Memory B cell (primary cell): ENCODE measurements around the gene RTN4RL2.

Experiments used
- ATAC-seq: fragments of 150-1000 bp; cut with Tn5 transposase; 2 replicates; pipeline ENCODE4 v1.10.0; 2021; ENCODE audit warnings: low read depth, mild to moderate bottlenecking, moderate library complexity
- DNase-seq, 2 donors: peaks; one replicate each; pipeline ENCODE4 v3.0.0; 2022; ENCODE audit warnings: low spot score in 2 of 2
- H3K27ac Mint-ChIP-seq: one replicate; pipeline ENCODE4 v1.8.0; 2022; ENCODE audit warnings: mild to moderate bottlenecking, moderate library complexity, mixed read lengths
- H3K27me3 Mint-ChIP-seq: one replicate; pipeline ENCODE4 v1.8.0; 2022; ENCODE audit warnings: mixed read lengths
- H3K36me3 Mint-ChIP-seq: one replicate; pipeline ENCODE4 v1.8.0; 2022; ENCODE audit warnings: mild to moderate bottlenecking, mixed read lengths
- H3K4me1 Mint-ChIP-seq: one replicate; pipeline ENCODE4 v1.8.0; 2022; ENCODE audit warnings: mixed read lengths
- H3K4me3 Mint-ChIP-seq: one replicate; pipeline ENCODE4 v1.8.0; 2022; ENCODE audit warnings: mild to moderate bottlenecking, moderate library complexity, mixed read lengths
- H3K9me3 Mint-ChIP-seq: one replicate; pipeline ENCODE4 v1.8.0; 2022; ENCODE audit warnings: mixed read lengths

Gene RTN4RL2

GRCh38 chr11:57463671-57464538 is 3.6 kb downstream of the RTN4RL2 start:
- Mint-ChIP-seq H3K36me3 (no peaks in the 10 kb centered on the region), H3K27ac (no peak overlapping the region), H3K27me3 (peaks cover 17% of the 10 kb centered on the region), H3K4me3 (no peak overlapping the region), H3K9me3 (no peaks in the 10 kb centered on the region), H3K4me1 (peaks cover 10% of the 10 kb centered on the region)
- DNase-seq, result no peak
- no peak for ATAC-seq

DNA sequence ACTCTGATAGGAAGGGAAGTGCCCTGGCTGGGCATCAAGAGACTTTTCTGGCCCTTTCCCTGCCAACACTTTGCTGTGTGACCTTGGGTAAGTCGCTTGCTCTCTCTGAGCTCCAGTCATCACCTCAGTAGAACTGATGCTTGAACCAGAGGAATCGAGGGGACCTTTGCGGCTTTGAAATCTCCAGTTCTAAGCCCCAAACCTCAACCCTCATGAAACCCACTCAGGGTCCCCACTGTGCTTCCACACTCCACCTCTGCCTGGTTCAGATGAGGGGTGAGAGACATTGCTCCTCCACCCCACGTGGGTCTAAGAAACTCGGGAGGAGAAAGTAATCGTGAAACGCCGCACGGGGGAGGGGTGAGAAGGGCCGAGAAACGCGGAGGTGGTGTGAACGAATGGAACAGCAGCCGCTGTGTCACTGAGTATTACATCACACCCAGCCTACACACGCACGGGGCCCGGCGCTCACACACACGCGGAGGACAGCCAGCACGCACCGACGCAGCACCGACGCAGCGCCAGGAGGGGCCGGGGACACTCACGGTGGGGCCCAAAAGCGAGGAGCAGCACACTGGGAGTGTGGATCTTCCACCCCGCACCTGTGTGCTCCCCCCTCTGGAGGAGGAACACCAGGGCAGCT is 4.3 kb downstream of the RTN4RL2 start:
- peaks cover 5% of the 10 kb centered on the region for H3K4me1 Mint-ChIP-seq
- H3K27ac Mint-ChIP-seq, result no peak overlapping the region
- DNase-seq (no peak), ATAC-seq (no peak)
- peaks cover 13% of the 10 kb centered on the region for H3K27me3 Mint-ChIP-seq
- no peaks in the 10 kb centered on the region for H3K9me3 Mint-ChIP-seq
- H3K4me3 Mint-ChIP-seq, result no peak overlapping the region
- H3K36me3 Mint-ChIP-seq, result no peaks in the 10 kb centered on the region

- H3K9me3 Mint-ChIP-seq, result no peaks in the 10 kb centered on the region
- no peak for DNase-seq
- H3K27me3 Mint-ChIP-seq, result peaks cover 6% of the 10 kb centered on the region
- no peak overlapping the region for H3K4me3 Mint-ChIP-seq
- H3K36me3 Mint-ChIP-seq, result no peaks in the 10 kb centered on the region
- H3K27ac Mint-ChIP-seq, result no peak overlapping the region
- no peaks in the 10 kb centered on the region for H3K4me1 Mint-ChIP-seq
- peak; percentile 52 for ATAC-seq
Observed at GRCh38 chr11:57466680-57467079, 6.4 kb downstream of the RTN4RL2 start.

DNA sequence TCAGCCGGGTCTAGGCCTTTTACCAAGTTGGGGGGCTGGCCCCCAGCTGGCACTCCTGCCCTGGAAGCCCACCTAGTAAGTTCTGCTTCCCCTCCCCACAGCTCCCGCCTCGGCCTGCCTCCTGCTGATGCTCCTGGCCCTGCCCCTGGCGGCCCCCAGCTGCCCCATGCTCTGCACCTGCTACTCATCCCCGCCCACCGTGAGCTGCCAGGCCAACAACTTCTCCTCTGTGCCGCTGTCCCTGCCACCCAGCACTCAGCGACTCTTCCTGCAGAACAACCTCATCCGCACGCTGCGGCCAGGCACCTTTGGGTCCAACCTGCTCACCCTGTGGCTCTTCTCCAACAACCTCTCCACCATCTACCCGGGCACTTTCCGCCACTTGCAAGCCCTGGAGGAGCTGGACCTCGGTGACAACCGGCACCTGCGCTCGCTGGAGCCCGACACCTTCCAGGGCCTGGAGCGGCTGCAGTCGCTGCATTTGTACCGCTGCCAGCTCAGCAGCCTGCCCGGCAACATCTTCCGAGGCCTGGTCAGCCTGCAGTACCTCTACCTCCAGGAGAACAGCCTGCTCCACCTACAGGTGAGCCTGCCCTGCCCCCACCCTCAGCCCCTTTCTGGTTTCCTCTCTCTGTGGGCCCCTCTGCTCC is 7.3 kb downstream of the RTN4RL2 start:
- H3K36me3 Mint-ChIP-seq, result no peaks in the 10 kb centered on the region
- no peaks in the 10 kb centered on the region for H3K4me1 Mint-ChIP-seq
- no peak overlapping the region for H3K4me3 Mint-ChIP-seq
- no peak overlapping the region for H3K27ac Mint-ChIP-seq
- H3K27me3 Mint-ChIP-seq, result peaks cover 6% of the 10 kb centered on the region
- DNase-seq (no peak), ATAC-seq (no peak)
- no peaks in the 10 kb centered on the region for H3K9me3 Mint-ChIP-seq

GRCh38 chr11:57468276-57468675 is 7.9 kb downstream of the RTN4RL2 start:
- ATAC-seq, result no peak
- H3K4me3 Mint-ChIP-seq, result no peak overlapping the region
- no peaks in the 10 kb centered on the region for H3K9me3 Mint-ChIP-seq
- peaks cover 2% of the 10 kb centered on the region for H3K4me1 Mint-ChIP-seq
- H3K36me3 Mint-ChIP-seq, result no peaks in the 10 kb centered on the region
- H3K27ac Mint-ChIP-seq, result no peak overlapping the region
- no peak for DNase-seq
- peaks cover 10% of the 10 kb centered on the region for H3K27me3 Mint-ChIP-seq

DNA sequence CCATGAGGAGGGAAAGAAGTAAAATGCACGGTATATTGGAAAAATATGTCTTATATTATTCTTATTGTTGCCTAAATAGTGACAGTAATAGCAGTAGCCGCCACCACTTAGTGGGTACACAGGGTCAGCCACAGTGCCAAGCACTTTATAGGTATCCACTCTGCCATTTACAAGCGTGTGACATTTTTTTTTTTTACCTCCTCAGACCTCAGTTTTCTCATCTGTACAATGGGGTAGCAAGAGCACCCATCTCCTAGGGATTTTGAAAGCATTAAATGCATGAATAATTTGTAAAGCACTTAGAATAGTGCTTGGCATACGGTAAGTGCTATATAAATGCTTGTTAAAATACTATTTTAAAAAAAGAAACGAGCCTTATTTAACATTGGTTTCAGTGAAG is 8.9 kb downstream of the RTN4RL2 start:
- Mint-ChIP-seq H3K36me3 (no peaks in the 10 kb centered on the region), H3K27me3 (peaks cover 14% of the 10 kb centered on the region), H3K4me3 (no peak overlapping the region), H3K4me1 (peaks cover 8% of the 10 kb centered on the region), H3K9me3 (no peaks in the 10 kb centered on the region), H3K27ac (no peak overlapping the region)
- no peak for ATAC-seq
- DNase-seq, result no peak

GRCh38 chr11:57471496-57471895 is 11.2 kb downstream of the RTN4RL2 start:
- Mint-ChIP-seq H3K27ac (no peak overlapping the region), H3K36me3 (no peaks in the 10 kb centered on the region), H3K9me3 (no peaks in the 10 kb centered on the region), H3K27me3 (peaks cover 14% of the 10 kb centered on the region), H3K4me3 (no peak overlapping the region), H3K4me1 (peaks cover 16% of the 10 kb centered on the region)
- ATAC-seq (no peak), DNase-seq (no peak)

- H3K4me3 Mint-ChIP-seq, result no peak overlapping the region
- peaks cover 19% of the 10 kb centered on the region for H3K4me1 Mint-ChIP-seq
- ATAC-seq (no peak), DNase-seq (no peak)
- H3K9me3 Mint-ChIP-seq, result no peaks in the 10 kb centered on the region
- H3K27me3 Mint-ChIP-seq, result peaks cover 8% of the 10 kb centered on the region
- no peak overlapping the region for H3K27ac Mint-ChIP-seq
- H3K36me3 Mint-ChIP-seq, result no peaks in the 10 kb centered on the region
Observed at GRCh38 chr11:57473285-57473841, 13.0 kb downstream of the RTN4RL2 start.

DNA sequence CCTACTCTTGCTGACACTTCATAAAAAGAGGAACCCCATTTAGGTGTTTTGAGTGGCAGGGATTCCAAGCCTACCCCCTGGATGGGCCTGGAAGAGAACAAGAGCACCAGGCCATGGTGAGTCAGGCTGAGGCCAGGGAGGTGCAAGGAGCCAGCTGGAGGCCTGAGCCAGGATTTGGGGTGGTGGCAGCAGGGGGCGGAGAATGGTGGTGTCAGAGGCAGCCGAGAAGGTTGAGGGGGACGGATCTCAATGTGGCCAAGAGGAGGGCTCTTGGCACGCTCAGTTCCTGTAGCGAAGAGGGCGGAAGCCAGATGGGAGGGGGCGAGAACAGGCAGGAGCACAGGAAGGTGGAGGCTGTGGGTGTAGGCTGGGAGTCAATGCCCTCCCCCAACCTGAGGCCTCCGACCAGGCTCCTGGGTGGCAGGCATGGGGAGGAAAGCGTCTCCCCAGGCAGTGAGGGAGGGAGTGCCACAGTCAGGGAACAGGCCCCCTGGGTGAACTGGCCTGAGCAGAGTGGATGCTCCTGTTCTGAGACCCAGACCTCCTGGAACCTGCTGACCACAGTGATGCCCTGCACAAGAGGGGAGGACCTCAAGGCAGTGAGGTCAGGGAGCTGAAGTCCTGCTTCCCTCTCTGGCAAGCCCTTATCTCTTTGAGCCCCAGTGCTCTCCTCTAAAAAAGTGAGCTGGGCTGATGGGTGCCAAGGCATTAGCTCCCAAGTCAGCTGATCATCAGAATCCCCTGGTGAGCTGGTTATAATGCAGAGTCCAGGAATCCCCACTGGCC is 13.9 kb downstream of the RTN4RL2 start:
- Mint-ChIP-seq H3K36me3 (no peaks in the 10 kb centered on the region), H3K9me3 (no peaks in the 10 kb centered on the region), H3K27me3 (peaks cover 8% of the 10 kb centered on the region), H3K4me1 (peaks cover 19% of the 10 kb centered on the region), H3K4me3 (no peak overlapping the region), H3K27ac (no peak overlapping the region)
- no peak for DNase-seq
- no peak for ATAC-seq

DNA sequence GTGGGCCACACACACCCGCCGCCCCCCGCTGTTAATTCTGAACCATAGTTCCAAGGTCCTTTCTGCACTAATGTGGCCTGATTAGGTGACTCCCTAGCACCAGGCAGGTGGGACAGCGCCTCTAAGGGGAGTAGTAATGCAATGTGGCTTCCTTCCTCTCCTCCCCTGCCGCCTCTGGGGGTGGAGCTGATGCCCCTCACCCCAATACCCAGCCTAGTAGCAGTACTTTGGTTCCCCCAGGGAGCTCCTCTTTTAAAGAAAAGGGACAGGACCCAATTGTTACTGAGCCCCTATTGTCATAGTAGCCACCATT is 14.4 kb downstream of the RTN4RL2 start:
- ATAC-seq (no peak), DNase-seq (no peak)
- Mint-ChIP-seq H3K9me3 (no peaks in the 10 kb centered on the region), H3K27ac (no peak overlapping the region), H3K36me3 (no peaks in the 10 kb centered on the region), H3K4me1 (peaks cover 25% of the 10 kb centered on the region), H3K27me3 (peaks cover 12% of the 10 kb centered on the region), H3K4me3 (no peak overlapping the region)

DNA sequence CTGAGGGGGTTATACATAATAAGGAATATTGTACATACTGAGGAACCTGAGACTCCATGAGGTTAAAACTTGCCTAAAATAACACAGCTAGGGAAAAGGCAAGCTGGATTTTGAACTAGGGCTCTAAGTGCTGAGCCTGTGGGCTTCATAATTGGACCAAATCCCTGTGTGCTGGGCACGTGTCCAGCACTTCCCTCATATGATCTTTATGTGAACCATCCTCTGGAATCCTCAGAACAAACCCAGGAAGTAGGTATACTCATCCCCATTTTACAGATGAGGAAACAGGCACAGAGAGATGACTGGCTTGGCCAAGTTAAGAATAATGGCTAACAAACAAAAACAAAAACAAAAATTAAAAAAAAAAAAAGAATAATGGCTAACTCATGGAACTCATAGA is 14.9 kb downstream of the RTN4RL2 start:
- Mint-ChIP-seq H3K4me1 (peaks cover 28% of the 10 kb centered on the region), H3K36me3 (no peaks in the 10 kb centered on the region), H3K9me3 (no peaks in the 10 kb centered on the region), H3K27ac (no peak overlapping the region), H3K4me3 (peak overlapping the region; percentile 17), H3K27me3 (peaks cover 12% of the 10 kb centered on the region)
- ATAC-seq (no peak), DNase-seq (no peak)

- no peak overlapping the region for H3K27ac Mint-ChIP-seq
- peak overlapping the region; percentile 71 for H3K4me3 Mint-ChIP-seq
- H3K9me3 Mint-ChIP-seq, result no peaks in the 10 kb centered on the region
- H3K4me1 Mint-ChIP-seq, result peaks cover 29% of the 10 kb centered on the region
- H3K36me3 Mint-ChIP-seq, result no peaks in the 10 kb centered on the region
- ATAC-seq (peak; percentile 16), DNase-seq (no peak)
- H3K27me3 Mint-ChIP-seq, result peaks cover 12% of the 10 kb centered on the region
Observed at GRCh38 chr11:57475671-57476046, 15.3 kb downstream of the RTN4RL2 start.

DNA sequence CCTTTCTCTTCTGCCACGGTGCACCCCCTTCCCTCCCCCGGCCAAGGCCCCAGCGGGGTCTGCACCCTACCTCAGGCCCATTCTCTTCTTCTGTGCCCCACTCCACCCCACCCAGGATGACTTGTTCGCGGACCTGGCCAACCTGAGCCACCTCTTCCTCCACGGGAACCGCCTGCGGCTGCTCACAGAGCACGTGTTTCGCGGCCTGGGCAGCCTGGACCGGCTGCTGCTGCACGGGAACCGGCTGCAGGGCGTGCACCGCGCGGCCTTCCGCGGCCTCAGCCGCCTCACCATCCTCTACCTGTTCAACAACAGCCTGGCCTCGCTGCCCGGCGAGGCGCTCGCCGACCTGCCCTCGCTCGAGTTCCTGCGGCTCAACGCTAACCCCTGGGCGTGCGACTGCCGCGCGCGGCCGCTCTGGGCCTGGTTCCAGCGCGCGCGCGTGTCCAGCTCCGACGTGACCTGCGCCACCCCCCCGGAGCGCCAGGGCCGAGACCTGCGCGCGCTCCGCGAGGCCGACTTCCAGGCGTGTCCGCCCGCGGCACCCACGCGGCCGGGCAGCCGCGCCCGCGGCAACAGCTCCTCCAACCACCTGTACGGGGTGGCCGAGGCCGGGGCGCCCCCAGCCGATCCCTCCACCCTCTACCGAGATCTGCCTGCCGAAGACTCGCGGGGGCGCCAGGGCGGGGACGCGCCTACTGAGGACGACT is 15.9 kb downstream of the RTN4RL2 start:
- H3K27ac Mint-ChIP-seq, result no peak overlapping the region
- DNase-seq, result peak; percentile 15 to 46

More for the DNA sequence above, 15.9 kb downstream of the RTN4RL2 start:
- Mint-ChIP-seq H3K27me3 (peaks cover 14% of the 10 kb centered on the region), H3K4me3 (peak overlapping the region; percentile 89), H3K4me1 (peaks cover 31% of the 10 kb centered on the region), H3K9me3 (no peaks in the 10 kb centered on the region), H3K36me3 (no peaks in the 10 kb centered on the region)
- ATAC-seq, result peak; percentile 44
